ENCODE measurements around the gene CACNA1H.
A peak's percentile ranks its signal among the peaks of the same experiment; 100 is the strongest.
"Not testable (repeated sequence)": the region's sequence is repeated elsewhere in the genome, so short reads cannot be mapped to it uniquely, and the experiment has no call there.

CACNA1H gene

GRCh38 chr16:1230471-1231212 lies 77.7 kb downstream of the CACNA1H start:
- not testable (repeated sequence) for DNase-seq

- DNase-seq = not testable (repeated sequence)
These were observed 78.4 kb downstream of the CACNA1H start for GRCh38 chr16:1231301-1231700.

GRCh38 chr16:1232049-1232748 lies 79.3 kb downstream of the CACNA1H start:
- DNase-seq = not testable (repeated sequence)

GRCh38 chr16:1236659-1237058 lies 83.8 kb downstream of the CACNA1H start:
- not testable (repeated sequence) for DNase-seq

GRCh38 chr16:1237990-1238389 lies 85.1 kb downstream of the CACNA1H start:
- DNase-seq = no peak

GRCh38 chr16:1238909-1239308 lies 86.0 kb downstream of the CACNA1H start:
- not testable (repeated sequence) for DNase-seq

GRCh38 chr16:1239575-1239974 lies 86.7 kb downstream of the CACNA1H start:
- not testable (repeated sequence) for DNase-seq

- not testable (repeated sequence) for DNase-seq
These were observed 87.5 kb downstream of the CACNA1H start, which contains the start of gene TPSAB1 for GRCh38 chr16:1240436-1240835. Gene TPSAB1, plus strand, starts transcription at chr16:1240705. Its CDS starts 234 bp downstream, at chr16:1240939.

GRCh38 chr16:1241081-1241480 lies 88.2 kb downstream of the CACNA1H start:
- DNase-seq = not testable (repeated sequence)

GRCh38 chr16:1243363-1243762 lies 90.5 kb downstream of the CACNA1H start:
- not testable (repeated sequence) for DNase-seq

GRCh38 chr16:1243907-1244850 lies 91.3 kb downstream of the CACNA1H start:
- not testable (repeated sequence) for DNase-seq

- peak; percentile 61 to 67 for DNase-seq
These were observed 92.0 kb downstream of the CACNA1H start for GRCh38 chr16:1244881-1245280.

GRCh38 chr16:1245452-1246020 lies 92.6 kb downstream of the CACNA1H start:
- DNase-seq = peak in 1 of 2 experiments; percentile 10

GRCh38 chr16:1247903-1248537 lies 95.1 kb downstream of the CACNA1H start:
- DNase-seq = not testable (repeated sequence)

GRCh38 chr16:1249031-1249755 lies 96.3 kb downstream of the CACNA1H start:
- not testable (repeated sequence) for DNase-seq

GRCh38 chr16:1253701-1254364 lies 100.9 kb downstream of the CACNA1H start:
- DNase-seq = not testable (repeated sequence)

GRCh38 chr16:1254821-1255220 lies 101.9 kb downstream of the CACNA1H start:
- DNase-seq = not testable (repeated sequence)

GRCh38 chr16:1255276-1256122 lies 102.6 kb downstream of the CACNA1H start, which contains the start of gene TPSD1:
Gene TPSD1, plus strand, starts transcription at chr16:1256069. Its CDS starts 212 bp downstream, at chr16:1256281.
- not testable (repeated sequence) for DNase-seq

- not testable (repeated sequence) for DNase-seq
These were observed 103.5 kb downstream of the CACNA1H start for GRCh38 chr16:1256296-1256873.
